ENCODE data around the gene SYPL1.

GRCh38 chr7:106080300-106080987 is 31.7 kb downstream of the SYPL1 start:
- TF ChIP-seq POLR2A (IDR thresholded peaks at IDR 0.05) (no peak), CTCF (IDR thresholded peaks at IDR 0.05) (no peak)

Measured in prostate gland (tissue), 2 donors.